ENCODE data around the gene KMO.

The KMO gene

GRCh38 chr1:241532162-241532531 is at the start of gene KMO:
Gene KMO, plus strand, starts transcription at chr1:241532378. Its CDS starts 67 bp downstream, at chr1:241532445.
- DNase-seq (ENCODE audit: low read depth) = no peak

GRCh38 chr1:241482761-241483250 is 49.4 kb upstream of the KMO start:
- DNase-seq (ENCODE audit: low read depth) = no peak

GRCh38 chr1:241485145-241485544 is 47.0 kb upstream of the KMO start:
- DNase-seq (ENCODE audit: low read depth) = no peak

DNA sequence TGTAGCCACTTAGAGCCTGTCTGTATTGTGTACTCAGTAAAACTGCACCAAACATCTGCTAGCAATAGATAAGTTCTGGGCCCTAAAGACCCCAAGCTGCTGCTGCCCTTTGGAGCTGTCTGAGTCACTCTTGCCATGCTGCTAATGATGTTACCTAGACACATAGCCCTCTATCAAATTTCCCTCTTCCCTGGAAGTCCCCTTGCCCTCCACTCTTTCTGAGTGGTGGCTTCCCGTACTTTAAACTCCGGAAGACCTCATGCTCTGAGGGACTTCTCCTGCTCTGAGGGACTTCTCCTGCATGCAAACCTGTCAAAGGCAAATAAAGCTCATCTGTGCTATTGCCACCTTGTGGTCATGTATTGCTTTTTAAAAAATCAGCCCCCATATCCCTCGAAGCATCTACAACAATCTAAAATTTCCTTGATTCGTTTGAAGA is 46.6 kb upstream of the KMO start:
- DNase-seq (ENCODE audit: low read depth) = no peak

DNA sequence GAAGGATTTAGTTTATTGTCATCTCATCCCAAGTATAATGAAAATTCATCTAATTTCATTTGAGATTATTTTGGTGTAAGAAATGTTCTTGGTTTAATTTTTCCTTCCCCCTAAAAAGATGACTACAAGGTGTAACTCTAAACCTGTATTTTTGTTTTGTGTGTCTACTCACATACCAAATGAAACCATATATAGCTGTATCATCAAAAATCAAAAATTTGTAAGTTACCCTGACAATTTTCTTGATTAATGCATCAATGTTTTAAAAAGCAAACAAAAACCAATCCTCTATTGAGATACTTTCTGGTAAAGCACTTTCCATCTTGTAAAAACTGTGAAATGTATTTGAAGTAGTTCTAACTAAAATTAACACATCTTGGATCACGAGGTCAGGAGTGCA is 43.4 kb upstream of the KMO start:
- no peak for DNase-seq (ENCODE audit: low read depth)

- DNase-seq (ENCODE audit: low read depth) = no peak
These were observed 36.4 kb upstream of the KMO start for GRCh38 chr1:241495741-241496140.

- peak; percentile 36 for DNase-seq (ENCODE audit: low read depth)
These were observed 32.3 kb upstream of the KMO start for GRCh38 chr1:241499910-241500309.

DNA sequence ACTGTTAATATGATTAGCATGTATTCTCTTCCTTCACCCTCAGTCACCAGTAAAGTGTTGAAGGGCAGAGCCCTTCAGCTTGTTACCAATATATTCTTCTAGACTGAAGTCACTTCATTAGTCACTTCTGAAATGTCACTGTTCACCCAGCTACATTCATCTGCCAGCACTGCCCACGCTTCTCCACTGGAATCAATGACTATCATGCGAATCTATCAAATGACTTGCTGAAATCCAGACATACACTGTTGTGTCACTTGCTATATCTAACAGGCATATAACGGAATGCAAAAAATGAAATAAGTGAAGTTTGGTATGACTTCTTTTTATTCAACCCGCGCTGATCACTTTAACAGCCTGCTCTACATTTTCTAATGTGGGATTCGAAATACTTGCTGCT is 28.7 kb upstream of the KMO start:
- DNase-seq (ENCODE audit: low read depth) = no peak

DNA sequence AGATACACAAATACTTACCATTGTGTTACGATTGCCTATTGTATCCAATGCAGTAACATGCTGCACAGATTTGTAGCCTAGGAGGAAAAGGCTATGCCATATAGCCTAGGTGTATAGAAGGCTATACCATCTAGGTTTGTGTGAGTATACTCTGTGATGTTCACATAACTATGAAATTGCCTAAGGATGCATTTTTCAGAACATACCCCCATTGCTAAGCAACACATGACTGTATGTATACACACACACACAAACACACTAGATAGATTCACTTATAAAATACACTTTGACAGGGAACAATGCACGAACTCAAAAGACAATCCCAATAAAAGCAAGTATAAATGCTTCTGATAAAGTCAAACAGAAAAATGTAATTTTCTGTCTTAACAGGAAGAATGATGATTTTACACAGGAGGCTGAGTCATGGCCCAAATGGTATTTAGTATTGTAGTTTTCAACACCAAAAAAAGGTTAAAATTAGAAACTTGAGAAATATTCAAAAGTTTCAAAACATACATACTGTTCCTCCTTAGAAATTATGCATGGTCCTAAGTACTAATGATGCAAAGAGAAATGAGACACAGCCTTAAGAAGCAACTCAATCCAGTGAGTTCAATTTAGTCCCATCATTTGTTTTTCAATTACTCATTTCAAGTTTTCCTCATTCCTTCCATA is 24.9 kb upstream of the KMO start:
- DNase-seq (ENCODE audit: low read depth) = no peak

- DNase-seq (ENCODE audit: low read depth) = no peak
These were observed 18.8 kb upstream of the KMO start for GRCh38 chr1:241513378-241513777.

DNA sequence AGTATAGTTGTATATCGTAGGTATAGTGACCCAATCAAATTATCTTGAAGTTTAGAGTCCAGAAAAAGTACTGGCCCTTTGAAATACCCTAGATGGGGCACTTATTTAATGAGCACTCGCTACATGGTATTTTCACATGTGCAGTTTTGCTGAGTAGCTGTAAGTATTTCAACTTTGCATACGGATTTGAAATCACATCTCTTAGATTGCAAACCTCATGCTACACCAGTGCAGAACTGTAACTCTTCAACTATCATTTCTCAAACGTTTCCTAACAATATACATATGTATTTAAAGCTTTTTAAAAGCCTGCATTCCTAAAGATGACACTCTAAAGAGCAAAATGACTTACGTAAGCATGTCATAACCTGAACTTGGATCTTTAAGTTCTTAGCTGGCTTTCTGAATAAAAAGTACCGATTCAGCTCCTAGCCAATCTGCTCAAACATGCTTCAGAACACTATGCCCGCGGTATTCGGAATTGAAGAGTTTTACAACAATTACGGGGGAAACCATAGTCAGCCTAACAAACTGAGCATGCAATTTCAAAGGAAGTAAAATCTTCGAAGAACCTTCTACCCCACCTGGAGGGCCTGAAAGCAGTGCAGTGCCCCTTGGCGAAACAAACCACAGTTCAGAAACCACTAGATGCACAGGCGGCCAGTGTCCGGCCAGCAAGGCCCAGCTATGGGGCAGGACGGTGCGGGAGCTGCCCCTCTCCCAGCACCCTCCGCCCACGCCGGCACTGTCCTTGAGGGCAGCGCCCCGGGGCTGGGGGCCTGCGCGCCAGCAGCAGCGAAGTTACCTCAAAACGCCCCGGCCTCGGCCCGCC is 13.5 kb upstream of the KMO start:
- DNase-seq (ENCODE audit: low read depth) = no peak

- DNase-seq (ENCODE audit: low read depth) = peak; percentile 97
These were observed 12.7 kb upstream of the KMO start, which contains the start of gene FH for GRCh38 chr1:241519308-241520079. Gene FH, minus strand, starts transcription at chr1:241519755. Its CDS starts 33 bp downstream, at chr1:241519722.

DNA sequence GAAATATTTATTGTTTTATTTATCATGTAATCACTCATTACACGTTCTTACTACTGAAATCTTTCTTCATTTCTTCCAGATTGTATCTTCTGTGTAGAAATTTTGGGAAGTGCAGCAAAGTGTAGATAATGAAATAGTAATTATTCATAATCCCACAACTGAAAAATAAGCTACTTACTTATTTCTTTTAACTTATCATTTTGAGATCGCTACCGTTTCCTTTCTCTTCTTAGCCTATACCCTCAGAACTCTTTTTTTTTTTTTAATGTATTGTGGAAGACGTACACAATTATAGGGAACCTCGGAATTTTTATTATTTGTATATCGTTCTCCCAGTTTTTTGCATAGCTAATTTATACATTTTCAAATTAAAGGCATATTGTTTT is 12.1 kb upstream of the KMO start:
- no peak for DNase-seq (ENCODE audit: low read depth)

DNA sequence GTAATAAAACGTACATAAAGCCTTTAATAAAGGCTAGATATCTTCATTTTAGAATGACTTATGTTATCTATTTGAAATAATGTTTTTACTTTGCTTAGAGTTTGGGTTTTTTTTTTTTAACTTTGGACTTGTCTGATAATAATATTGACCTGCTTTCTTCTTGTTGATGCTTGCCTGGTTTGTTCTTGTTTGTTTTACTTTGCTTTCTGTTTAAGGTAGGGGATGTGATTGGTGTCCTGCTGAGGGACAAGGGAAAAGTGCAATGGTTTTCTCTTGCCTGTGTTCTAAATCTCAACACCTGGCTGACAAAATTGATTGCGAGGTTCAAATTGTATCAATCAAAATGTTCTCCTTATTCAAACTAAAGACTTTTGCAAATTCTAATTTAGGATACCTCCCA is 10.5 kb upstream of the KMO start:
- DNase-seq (ENCODE audit: low read depth) = no peak

DNA sequence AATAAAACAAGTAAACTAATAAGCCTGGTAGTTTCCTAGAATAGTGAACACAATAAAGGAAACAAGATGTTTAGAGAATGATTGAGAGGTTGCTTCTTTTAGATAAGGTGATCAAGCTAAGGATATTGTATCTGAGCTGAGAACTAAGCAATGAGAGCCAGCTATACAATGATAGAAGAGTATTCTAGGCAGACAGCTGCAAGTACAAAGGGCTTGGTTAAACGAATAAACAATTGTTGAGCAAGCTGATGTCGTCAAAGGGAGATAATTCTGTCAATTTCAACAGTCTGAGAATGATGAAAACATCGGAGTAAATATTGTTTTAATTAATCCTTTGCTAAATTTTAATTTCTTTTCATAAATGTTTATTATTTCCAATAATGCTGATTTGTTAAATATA is 7.2 kb upstream of the KMO start:
- no peak for DNase-seq (ENCODE audit: low read depth)

DNA sequence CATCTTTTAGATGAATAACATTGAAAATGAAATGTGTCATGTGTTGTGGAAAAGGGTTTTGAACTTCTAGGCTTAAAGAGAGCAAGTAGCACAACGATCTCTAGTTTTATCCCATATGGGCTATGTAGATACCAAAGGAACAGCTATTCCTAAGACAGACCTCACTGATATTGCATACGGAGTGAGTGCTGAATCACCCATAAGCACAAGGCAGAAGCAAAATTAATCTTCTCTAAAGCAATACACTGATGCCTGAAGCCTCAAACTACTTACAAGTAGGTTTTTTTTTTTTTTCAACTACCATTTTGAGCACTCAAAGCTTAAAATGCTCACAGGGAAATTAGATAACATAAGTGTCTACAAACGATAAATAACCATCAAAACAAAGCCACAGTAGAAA is 5.0 kb upstream of the KMO start:
- DNase-seq (ENCODE audit: low read depth) = no peak

DNA sequence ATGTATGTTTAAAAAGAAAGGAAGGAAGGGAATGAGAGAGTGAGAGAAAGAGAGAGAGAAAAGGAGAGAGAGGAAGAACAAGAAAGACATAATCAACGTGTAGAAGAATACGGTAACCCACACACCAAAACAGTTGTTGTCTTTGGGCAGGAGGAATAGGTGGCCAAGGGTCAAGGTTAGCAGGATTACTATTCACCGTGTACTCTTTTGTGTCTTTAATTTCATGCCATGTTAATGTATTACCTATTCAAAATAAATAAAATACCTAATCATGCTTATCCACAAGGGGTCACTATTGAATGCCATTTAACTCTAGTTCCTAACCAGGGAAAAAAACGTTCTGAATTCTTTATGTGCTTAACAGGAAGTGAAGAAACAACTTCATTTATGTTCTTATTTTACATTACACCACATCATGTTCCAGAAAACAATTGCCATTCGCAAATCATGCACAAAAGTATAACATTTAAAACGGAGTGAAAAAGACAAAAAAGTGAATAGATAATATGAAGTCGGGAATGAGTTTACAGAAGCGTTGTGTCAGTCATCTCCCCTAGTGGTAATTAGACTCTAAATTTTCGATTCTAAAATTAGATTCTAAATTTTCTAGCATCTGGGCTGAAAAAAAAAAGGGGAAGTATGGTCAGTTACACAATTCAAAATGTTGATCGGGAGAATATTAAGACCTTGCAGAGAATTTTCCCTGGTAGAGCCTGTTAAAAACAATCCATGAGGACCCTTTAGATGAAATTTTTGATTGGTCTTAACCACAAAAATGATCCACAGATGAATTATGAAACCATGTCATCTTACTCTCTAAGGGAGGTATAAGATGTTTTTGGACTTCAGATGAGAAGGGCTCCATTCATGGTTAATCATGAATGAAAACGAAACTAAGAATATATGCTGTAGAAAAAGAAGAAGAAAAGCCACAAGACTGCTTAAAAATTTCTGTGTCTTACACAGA is 700 bp upstream of the KMO start:
- DNase-seq (ENCODE audit: low read depth) = peak; percentile 61

DNA sequence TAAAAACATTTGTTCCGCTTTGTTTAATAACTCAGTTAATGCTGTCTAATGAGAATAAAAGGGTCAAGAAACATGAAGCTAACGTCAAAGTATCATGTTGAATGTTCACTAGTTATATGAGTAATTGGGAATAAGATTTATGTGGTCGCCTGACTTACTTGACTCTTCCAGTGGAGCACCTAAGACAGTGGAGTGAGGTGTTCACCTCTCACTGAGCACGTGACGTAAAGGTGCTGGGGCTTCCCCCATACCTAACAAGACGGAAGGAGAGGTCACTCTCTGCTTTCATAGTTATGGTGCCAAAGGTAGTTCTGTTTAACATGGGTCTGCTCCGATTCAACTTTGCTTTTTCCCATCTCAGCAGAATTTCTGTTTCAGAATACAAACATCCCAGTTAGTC is 686 bp downstream of the KMO start:
- DNase-seq (ENCODE audit: low read depth) = no peak

DNA sequence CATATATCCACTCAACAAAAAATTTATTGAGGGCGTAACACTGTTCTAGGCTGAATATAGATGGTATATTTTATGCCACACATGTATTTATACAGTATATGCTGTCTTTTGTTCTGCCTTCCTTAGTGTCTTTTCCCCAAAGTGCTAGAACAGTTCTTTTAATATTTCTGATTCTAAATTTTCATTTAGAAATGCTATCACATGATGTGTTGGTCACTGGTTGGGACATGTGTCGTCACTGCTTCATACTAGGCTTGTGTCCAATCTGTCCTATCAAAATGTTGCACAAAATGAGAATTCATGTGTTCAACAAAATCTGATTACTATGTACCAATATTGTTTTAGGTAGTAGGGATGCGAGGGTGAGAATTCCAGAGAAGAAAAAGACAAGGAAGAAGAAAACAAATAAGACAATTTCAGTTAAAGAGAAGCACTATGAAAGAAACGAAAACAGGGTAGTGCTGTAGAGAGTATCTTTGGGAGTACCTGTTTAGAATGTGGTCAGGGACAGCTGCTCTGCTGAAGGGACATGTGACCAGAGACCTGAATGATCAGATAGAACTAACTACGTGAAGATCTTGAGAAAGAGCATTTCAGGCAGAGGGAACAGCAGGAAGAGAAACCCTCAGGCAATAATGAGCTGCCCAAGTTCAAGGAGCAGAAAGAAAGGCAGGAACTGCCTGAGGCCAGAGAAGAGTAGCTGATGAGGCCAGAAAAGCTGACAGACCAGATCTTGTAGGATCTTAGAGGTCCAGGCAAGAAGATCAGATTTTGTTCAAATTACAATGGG is 1.3 kb downstream of the KMO start:
- DNase-seq (ENCODE audit: low read depth) = no peak

- no peak for DNase-seq (ENCODE audit: low read depth)
These were observed 4.1 kb downstream of the KMO start for GRCh38 chr1:241536304-241536703.

GRCh38 chr1:241536969-241537368 is 4.8 kb downstream of the KMO start:
- no peak for DNase-seq (ENCODE audit: low read depth)
